ENCODE measurements around the gene CFAP100.

CFAP100 gene

DNA sequence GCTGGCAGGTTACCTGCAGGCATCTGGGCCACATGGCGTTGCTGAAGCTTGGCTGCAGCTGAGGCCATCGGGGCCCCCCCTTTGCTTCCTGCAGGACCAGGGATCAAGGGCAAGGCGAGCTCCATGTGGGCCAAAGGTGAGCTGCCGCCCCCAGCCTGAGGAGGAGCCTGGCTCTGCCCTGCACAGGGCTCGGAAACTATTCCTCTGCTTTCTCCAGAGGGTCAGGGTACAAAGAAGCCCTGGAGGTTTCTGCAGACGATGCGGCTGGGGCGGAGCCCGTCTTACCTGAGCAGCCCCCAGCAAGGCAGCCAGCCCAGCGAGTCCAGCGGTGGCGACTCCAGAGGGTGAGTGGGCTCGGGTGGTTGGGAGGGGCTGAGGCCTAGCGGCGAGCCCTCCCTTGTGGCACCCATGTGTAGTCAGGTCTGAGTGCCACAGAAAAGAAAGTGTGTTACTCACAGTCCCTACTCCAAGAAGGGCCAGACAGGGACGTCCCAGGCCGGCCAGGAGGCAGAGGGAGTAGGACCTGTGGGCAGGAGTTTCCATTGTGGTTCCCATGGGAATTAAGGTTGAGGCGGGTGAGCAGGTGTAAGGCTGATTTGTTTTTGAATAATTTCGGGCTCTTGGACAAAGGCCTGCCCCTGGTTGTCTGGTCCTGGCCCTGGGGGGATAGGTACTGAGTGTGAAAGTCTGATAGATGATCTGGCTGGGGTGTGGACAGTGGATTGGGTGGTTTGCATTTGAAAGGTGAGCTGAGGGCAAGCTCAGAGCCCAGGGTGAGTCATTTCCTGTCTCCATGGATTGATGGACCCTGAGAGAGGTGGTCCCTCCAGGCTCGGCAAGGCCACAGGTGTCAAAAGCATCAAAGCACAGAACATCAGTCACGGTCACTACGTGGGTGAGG is 25.4 kb downstream of the CFAP100 start:
- DNase-seq (ENCODE audit: low read depth in 1 of 2, low spot score in 1 of 2) = no peak

DNA sequence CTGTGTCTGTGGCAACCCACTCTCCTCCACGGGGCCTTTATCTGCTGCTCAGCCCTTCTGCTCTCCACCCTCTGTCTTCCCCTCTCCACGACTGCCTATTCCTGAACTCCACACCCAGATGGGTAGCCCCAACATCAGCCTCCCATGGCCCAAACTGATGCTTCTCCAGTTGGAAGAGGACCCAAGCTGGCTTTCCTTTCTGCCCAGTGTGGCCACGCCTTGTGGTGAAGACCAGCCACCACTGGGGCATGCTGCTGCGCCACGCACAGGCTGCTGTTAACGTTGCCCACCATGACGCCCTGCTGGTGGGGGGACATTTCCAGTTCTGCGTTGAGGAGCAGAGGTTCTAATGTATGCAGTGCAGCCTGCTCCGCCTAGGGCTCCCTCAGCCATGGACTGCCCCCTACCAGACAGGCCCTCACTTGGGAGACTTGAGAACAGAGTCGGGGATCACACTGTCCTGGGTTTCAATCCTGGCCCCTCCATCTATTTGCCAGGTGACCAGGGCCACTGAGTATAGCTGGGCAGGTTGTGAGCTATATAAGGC is 26.9 kb downstream of the CFAP100 start:
- DNase-seq (ENCODE audit: low read depth in 1 of 2, low spot score in 1 of 2) = no peak

DNA sequence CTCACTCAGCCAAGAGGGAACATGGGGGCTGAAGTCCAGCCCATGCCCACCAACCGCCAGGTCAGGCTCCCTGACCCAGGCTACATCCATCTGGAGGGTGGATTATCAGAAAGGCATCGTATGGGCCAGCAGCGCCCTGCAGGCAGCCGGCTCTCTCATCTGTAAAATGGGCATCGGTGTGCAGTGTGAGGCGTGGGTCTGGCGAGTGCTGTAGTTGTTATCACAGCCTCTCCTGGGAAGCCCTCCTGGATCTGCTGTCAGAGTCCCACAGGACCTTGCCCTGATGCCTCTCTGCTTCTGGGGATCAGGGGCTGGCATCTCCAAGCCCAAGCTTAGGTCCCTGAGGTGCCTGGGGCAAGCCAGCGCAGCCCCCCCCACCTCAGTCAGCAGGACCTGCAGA is 27.4 kb downstream of the CFAP100 start:
- DNase-seq (ENCODE audit: low read depth in 1 of 2, low spot score in 1 of 2) = no peak

DNA sequence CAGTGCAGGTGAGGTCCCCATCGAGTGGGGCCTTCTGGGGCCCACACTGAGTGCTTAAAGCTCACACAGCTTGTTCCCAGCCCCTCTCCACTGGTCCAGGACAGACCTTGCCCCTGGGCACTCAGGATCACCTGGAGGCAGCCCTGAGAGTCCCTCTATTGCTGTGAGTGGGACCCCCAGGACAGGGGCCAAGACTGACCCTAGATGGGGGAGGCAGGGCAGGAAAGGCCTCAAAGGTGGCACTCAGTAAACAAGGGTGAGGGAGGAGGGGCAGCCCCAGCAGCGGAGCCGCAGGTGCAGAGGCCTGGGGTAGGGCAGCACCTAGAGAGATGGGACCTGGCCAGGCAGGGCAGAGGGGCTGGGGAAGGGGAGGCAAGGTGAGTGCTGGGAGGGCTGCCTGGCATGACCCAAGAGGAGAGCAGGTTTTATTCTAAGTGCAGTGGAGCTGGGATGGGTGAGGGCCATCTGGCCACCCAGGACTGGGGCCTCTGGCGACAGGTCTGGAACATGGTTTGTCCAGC is 27.9 kb downstream of the CFAP100 start:
- DNase-seq (ENCODE audit: low read depth in 1 of 2, low spot score in 1 of 2) = no peak

DNA sequence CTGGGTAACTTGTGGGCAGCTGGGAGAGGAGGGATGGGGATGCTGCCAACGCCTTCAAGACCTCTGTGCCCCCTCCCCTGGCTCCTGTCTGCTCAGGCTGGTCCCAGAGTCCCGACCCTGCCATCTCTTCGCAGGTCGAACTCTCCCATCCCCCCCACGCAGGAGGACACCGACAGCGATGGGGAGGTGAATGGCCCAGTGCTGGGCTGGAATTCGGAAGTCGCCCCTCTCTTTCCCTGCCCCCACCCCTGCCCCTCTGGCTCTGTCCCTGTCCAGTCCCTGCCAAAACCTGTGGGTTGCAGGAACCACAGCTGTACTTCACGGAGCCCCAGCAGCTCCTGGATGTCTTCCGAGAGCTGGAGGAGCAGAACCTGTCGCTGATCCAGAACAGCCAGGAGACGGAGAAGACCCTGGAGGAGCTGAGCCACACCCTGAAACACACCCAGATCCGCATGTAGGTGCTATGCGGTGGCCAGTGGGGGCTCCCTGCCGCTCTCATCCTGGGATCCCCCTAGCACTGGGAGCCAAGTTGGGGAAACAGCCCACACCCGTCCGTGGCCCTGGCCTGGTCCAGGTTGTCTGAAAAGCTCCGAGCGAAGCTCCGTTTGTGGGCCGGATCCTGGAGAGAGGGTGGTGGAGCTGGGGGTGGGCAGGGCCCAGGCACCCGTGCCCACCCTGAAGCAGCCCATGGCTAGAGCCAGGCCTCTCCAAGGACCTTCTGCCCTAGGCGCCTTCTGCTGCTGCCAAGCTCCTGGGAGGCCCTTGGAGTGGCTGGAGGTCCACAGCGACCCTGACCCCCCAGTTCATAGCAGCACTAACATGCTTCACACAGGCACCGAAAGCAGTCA is 28.7 kb downstream of the CFAP100 start:
- no peak for DNase-seq (ENCODE audit: low read depth in 1 of 2, low spot score in 1 of 2)

DNA sequence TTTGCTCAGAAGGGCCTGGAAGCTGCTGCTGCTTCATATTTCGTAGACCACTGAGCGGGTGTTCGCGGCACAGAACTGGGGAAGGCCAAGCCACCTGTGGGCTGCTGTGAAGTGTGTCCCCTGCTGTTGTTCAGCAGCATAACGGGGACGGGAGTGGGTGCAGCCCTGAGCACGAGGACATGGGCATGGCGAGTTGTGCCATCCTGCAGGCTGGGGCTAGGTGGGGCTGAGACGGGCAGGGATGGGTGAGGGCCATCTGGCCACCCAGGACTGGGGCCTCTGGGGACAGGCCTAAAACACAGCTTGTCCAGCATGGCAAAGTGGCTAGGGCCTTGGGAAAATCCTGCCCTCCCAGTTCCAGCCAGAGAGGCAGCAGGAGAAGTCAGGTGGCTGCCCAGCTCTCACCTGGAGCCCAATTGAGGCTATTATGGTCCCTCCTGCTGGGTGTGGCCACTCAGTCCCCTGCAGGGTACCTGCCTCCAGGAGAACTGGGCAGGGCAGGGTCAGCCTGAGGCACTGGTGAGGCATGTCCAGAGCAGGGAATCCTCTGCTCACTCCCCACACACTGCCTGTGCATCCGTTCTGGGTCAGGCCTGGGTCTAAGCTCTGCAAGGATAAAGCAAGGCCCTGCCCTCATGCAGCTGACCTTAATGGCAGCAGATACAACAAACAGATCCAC is 29.5 kb downstream of the CFAP100 start:
- no peak for DNase-seq (ENCODE audit: low read depth in 1 of 2, low spot score in 1 of 2)

DNA sequence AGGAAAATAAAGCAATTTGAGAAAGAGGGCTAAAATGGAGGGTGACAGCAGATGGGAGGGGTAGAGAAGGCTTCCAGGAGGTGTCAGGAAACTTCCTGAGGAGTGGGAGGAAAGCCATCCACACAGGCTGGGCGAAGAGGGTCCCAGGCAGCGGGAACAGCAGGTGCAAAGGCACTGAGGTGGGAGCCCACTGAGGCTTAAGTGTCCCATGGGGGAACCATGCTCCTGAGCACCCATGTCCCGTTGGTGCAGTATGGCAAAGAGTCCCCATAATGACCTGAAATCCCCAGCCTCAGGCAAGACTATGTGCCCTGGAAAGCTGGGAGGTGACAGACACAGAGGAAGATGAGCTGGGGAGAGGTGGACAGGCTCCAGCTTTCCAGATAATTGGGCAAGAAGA is 30.0 kb downstream of the CFAP100 start:
- no peak for DNase-seq (ENCODE audit: low read depth in 1 of 2, low spot score in 1 of 2)

DNA sequence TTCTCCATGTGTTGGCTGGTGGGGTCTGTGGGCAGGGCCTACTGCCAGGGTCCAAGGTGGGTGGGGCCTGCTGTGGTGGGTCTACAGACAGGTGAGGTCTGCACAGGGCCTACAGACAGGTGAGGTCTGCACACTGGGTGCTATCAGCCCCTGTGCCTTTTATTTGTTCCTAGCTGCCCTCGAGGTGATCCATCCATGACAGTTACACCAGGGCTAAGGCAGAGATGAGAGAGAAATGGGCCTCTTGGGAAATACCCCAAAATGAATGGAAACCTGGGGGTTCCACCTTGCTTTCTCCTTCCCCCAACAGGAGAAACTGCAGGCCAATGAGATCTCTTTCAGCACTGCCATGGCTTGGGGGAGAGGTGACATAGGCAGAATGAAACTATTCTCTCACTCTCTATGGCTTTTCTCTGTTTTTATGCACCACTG is 36.4 kb downstream of the CFAP100 start:
- no peak for DNase-seq (ENCODE audit: low read depth in 1 of 2, low spot score in 1 of 2)

DNA sequence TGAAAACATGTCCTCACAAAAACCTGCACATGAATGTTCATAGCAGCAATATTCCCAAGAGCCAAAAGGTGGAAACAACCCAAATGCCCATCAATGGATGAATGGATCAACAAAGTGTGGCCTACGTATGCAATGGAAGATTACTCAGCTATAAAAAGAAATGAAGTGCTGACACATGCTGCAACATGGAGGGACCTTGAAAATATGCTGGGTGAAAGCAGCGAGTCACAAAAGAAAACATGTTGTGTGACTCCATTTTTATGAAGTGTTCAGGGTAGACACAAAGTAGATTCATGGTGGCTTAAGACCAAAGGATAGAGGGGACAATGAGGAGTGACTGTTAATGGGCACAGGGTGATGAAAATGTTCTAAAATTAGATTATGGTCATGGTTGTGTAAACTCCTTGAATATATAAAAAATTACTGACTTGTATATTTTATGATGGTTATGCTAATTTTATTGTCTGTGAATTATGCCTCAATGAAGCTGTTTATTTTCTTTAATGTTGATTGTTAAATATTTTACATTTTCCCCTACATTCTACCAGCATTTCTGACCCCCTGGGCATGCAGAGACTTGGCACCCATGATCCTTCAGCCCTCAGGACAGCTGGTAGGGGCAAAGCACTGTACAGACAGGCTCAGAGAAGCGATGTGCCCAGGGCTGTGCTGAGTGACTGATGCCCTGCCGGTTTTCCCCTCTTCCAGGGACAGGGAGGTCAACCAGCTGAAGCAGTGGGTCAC is 37.8 kb downstream of the CFAP100 start:
- DNase-seq (ENCODE audit: low read depth in 1 of 2, low spot score in 1 of 2) = no peak

DNA sequence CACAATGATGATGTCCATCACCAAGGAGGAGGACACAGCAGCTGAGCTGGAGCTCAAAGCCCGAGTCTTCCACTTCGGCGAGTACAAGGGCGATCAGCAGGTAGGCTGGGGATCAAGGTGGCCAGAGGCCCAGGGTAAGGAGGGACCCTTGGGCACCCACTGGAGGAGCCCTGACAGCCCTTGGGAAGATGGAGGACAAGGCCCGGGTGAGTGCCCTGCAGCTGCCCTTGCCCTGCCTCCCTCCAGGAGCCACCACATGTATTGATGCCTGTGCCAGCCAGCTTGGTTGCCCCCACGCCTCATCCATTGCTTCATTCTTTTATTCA is 38.4 kb downstream of the CFAP100 start:
- DNase-seq (ENCODE audit: low read depth in 1 of 2, low spot score in 1 of 2) = no peak

DNA sequence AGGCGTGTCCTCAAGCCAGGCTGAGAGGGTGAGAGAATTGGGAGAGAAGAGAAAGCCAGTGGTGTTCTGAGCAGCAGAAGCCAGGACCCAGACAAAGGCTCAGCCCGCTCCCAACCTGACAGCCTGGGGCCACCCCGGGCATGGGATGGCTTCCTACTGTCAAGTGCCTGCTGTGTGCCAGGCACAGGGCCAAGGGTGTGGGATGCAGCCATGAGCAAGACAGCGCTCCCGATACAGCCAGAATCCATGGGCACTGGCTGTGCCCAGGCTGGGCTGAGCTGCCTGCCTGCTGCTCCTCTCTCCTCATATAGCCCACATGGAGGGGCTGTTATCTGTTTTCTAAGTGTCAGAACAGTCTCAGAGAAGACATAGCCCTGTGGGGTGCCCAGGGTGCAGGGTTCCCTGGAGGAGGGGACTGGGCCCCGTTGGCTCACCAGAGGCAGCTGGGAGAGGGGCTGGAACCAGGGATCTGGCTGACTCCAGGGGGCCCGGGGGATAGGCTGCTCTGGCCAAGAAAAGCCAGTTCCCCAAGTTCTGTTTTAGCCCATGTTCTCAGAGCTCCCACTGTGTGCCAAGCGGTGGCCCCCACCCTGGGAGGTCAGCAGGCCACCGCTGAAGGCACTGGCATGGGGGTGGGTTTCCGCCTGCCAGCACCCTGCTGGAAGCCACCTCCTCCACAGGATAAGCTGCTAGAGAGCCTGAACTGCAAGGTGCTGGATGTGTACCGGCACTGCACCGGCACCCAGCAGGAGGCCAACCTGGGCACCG is 39.0 kb downstream of the CFAP100 start:
- no peak for DNase-seq (ENCODE audit: low read depth in 1 of 2, low spot score in 1 of 2)

DNA sequence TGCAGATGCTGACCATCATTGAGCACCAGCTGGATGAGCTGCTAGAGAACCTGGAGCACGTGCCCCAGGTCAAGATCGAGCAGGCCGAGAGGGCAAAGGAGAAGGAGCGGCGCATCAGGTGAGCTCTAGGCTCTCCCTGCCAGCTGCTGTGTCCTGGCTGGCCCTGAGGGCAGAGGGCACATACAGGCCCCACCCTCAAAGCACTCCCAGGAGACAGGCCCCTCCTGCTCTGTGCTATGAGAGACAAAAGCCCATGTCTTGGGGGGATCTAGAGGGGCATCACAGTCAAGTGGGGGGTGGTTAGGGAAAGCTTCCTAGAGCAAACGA is 39.5 kb downstream of the CFAP100 start:
- no peak for DNase-seq (ENCODE audit: low read depth in 1 of 2, low spot score in 1 of 2)

DNA sequence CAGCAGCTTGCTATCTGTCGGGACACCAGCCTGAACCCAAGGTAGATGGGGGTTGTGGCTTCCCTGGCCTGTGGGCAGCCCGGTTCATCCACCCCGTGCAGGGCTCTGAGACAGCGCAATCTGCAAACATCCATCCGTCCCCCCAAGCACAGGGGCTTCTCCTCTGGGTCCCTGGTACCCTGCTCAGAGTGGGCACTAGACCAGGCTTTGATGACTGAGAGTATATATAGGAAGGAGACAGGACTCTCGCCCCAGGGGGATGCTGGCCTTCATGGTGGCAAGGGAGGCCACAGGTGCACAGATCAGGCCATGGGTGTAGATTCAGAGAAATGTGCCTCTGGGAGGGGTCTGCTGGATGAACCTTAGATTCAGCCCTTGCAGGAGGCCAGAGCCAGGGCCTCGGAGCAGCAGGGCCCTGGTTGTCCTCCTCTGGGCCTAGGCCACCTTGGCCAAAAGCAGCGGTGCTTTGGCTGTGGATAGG is 40.3 kb downstream of the CFAP100 start:
- no peak for DNase-seq (ENCODE audit: low read depth in 1 of 2, low spot score in 1 of 2)

DNA sequence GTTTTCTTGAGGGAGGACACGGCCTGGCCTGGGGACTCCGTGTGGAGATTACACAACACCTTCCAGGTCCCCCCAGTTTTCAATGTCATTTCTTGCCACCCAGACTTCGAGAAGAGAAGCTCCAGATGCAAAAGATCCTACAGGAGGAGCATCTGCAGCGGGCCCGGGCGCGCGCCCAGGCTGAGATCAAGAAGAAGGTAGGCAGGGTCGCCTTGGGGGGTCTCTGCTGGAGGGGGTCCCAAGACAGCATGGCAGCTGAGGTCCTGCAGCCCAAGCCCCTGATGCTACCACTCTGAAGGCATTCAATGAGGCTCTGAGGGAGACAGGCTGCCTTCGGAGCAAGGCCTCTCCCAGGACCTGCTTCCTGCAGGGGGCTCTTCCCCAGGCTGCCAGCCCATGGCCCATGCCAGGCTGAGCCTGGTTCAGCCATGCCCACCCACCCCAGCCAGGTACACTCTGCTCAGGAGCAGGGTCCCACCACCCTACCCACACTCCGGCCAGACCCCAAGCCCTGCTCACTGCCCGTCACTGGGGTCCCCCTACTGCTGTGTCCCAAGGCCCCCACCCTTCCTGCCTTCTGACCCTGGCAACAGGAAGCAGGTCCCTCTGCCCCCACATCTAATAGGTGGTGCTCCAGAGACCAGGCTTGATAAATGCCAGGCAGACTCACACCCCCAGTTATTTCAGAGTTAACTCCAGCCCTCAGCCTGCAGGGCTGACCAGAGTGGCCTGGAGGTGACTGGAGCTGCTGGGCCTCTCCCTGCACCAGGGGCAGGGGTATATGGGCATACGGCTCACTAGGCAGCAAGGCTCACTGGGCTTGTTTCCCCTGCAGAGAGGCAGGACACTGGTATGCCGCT is 41.0 kb downstream of the CFAP100 start:
- DNase-seq (ENCODE audit: low read depth in 1 of 2, low spot score in 1 of 2) = no peak

DNA sequence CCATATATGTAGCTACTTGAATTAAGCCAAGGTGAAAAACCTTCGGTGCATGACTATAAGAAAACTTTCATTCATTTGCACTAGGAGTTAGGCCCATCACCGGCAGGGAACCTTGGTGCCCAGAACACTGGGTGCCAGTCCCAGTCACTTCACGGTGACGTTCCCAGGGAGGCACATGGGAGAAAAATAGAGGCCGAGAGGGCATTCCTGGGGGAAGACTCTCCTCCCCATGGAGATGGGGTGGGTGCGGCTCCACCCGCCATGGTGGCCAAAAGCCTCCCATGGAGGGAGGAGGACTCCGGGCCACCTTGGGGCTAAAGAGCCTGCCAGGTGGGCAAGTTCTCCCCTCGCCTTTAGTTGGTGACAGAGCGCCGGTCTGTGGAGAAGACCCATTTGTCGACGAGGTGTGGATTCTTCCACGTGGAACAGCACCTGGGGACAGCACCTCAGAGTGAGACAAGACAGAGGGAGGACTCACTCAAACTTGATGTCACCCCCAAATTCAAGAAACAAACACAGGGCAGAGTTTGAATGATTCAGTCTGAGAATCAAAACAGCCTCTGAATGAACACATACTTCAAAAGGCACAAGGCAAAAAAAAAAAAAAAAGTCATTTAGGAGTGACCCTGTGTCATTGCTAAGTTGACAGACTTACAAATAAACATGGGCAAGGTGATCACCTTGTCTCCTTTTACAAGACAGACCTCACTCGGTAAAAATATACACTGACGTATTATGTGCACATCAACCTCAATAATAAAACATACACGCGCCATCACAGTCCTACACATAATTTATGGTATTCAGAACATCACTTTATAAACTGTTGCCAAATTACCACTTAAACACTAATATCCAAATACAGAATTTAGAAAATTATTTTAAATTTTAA is 42.4 kb downstream of the CFAP100 start:
- DNase-seq (ENCODE audit: low read depth in 1 of 2, low spot score in 1 of 2) = no peak

DNA sequence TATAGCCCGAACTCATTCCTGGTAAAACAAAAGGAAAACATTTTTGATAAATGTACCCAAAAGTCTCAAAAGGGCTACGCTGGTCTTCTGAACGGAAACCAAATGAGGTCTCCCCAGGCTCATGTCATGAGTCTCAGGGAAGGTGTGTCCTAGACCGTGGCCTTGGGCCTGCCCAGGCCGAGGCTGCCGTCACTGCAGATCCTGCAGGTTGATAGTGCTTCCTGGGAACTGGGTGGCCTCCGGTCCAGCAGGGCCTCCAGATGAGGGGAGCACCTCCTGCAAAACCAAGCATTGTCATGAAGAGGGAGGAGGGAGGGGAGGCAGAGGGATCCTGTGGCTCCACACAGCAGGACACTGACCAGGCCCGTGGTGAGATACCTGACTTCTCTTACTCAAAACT is 43.5 kb downstream of the CFAP100 start:
- no peak for DNase-seq (ENCODE audit: low read depth in 1 of 2, low spot score in 1 of 2)

DNA sequence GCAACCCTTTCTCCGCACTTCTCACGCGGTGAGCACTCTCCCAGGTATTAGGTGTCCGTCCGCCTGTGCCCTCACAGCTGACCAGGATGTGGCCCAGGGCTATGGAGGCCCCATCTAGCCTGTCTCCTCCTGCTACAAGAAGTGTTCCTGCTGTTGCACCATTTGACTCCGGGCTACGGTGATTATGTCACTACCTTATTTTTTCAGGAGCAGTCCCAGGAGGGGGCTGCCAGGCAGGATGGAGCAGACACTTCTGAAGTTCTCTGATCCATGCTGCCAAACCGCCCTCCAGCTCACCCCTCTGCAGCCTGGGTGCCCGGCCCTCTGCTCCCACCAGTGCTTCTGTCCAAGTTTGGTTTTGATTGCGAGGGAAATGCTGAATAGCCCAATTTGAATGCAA is 44.0 kb downstream of the CFAP100 start:
- no peak for DNase-seq (ENCODE audit: low read depth in 1 of 2, low spot score in 1 of 2)
